HG03378 (cell line): ENCODE measurements around the gene PFKP.
A peak's percentile ranks its signal among the peaks of the same experiment; 100 is the strongest.

Experiments used
- ATAC-seq: cut with Tn5 transposase; IDR thresholded peaks from one replicate; pipeline ENCODE4 v1.9.1; 2021; ENCODE audit warnings: mild to moderate bottlenecking, moderate library complexity; ENCODE audit not compliant: unreplicated experiment

Gene PFKP

GRCh38 chr10:3068968-3069737 is 1.8 kb downstream of the PFKP start:
- ATAC-seq = peak; percentile 12

GRCh38 chr10:3069876-3070275 is 2.5 kb downstream of the PFKP start:
- no peak for ATAC-seq

DNA sequence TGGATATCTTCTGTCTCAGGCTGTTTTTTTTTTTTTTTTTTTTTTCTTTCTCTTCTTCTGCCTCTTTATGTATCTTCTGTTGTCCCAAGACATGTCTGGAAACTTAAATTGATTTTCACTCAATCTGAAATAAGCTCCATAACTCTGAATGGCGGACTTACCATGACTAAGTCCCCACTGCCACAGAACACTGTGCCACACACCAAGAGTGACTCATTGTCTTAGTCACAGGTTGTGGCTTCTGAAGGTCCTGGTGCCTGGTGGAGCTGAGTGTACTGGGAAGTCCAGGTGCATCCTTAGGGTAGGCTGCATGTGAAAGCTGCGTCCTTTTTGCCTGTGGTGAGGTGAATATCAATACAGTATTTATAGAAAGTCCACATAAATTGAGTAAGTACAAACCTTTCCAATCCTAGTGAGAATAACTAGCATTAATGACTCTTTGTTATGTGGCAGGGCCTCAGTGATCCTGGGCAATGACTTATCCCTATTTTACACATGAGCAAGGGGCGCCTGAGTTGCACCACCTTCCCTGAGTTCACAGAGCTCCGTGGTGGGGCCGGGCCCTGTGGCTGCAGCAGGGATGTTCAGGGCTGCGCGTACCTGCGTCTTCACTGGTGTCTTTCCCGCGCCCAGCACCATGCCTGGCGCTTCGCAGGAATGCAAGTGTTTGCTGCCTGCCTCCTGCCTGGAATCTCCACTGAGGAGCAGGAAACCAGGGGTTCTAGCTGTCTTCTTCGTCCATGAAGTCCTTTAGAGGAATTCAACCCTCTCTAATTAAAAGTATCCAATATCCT is 4.3 kb downstream of the PFKP start:
- ATAC-seq = no peak

DNA sequence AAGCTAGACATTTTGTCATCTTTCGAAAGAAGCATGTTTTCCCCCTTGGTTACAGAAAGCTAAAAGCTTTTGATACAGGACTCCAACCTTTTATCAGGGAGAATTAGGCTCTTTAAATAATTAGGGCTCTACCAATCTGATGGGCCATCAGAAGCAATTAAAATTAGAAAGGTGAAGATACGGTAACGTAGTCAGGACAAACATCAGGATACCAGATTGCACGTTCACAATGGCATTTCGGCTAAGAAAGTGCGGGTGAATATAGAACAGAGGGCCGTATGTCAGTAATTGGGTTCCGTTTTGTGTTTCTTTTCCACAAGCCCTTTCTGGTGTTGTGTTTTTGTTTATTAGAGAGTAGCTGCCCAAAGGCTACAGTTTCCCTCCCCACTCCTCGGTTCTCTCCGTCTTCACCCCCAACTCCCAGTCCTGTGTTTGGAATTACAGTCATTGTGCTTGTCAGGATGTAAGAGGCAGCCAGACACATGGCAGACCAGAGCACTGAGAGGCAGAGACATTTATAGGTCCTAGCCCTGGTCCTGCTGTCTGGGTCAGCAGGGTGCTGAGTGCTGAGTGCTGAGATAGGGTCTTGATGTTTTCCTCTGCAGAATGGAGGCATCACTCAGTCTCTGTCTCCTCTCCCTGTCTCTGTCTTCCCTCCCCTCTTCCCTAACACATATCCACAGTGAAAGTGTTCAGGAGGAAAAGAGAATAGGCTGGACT is 5.5 kb downstream of the PFKP start:
- ATAC-seq = no peak

GRCh38 chr10:3074145-3074665 is 6.9 kb downstream of the PFKP start:
- ATAC-seq = no peak

- no peak for ATAC-seq
These were observed 7.7 kb downstream of the PFKP start for GRCh38 chr10:3074985-3075600.

DNA sequence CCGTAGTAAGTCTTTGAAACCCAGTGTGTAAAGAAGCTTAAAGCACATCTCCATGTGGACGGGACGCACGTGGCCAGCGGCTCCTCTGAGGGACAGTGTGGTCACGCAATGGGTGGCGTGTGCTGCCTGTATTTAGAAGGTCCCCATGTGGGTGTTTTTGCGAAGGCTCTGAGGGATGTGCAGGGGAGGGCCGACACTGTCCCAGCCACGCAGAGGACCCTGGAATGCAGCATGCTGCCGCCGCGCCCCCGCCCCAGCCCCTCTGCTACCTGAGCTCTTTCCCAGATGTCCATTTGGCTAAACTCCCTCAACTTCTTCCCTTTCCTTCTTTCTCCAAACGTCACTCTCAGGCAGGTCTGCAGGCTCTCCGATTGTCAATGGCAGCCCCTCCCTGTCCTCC is 8.8 kb downstream of the PFKP start:
- ATAC-seq = no peak

DNA sequence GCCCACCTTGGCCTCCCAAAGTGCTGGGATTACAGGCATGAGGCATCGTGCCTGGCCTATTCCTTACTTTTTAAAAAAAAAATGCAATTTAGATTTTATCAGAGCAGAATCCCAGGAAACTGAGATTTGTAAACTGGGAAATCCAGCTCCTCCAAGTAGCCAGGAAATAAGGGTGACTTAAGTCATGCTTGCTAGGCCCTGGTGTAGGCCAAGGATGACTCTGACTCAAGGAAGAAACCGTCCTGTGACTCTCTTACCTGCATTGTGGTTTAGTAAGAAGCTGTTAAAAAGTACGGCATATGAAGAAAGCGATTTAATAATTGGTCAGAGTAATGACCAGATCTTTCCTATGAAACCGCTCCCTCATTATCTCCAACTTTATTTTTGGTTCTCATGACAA is 10.2 kb downstream of the PFKP start:
- ATAC-seq = no peak

- ATAC-seq = no peak
These were observed 10.7 kb downstream of the PFKP start for GRCh38 chr10:3077940-3078630.

GRCh38 chr10:3081383-3081981 is 14.1 kb downstream of the PFKP start:
- no peak for ATAC-seq

GRCh38 chr10:3082290-3082689 is 14.9 kb downstream of the PFKP start:
- no peak for ATAC-seq

DNA sequence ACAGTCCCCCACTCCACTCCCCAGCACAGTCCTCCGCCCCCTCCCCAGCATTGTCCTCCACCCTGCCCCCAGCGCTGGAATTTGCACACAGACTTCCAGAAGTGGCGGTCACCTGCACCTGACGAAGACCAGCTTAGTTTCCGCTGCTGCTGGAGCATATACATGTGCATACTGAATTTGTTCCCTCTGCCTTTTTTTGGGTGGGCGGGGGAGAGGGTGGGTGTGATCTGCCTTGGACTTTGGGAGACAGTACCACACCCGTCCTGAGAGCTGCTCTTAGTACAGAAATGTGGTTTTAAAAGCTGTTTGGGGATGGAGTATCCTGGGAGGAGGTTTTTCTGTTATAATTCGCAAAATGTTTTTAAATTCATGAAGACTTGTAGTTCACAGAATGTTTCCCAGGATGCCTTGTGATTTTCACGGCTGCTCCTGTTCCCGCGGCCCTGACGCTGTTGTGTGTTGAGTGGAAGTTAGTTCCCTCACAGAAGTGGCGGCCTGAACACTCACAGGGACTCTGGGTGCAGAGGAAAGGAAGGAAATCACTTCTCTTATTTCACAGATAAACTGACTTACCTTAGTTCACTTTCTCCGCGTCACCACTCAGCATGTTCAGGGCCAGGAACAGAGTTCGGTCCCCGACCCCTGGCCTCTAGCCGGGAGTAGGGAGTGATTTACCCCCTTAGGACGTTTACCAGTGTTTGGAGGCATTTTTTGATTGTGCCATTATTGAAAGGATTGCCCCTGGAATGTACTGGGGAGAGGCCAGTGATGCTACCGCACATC is 18.6 kb downstream of the PFKP start:
- ATAC-seq = no peak

DNA sequence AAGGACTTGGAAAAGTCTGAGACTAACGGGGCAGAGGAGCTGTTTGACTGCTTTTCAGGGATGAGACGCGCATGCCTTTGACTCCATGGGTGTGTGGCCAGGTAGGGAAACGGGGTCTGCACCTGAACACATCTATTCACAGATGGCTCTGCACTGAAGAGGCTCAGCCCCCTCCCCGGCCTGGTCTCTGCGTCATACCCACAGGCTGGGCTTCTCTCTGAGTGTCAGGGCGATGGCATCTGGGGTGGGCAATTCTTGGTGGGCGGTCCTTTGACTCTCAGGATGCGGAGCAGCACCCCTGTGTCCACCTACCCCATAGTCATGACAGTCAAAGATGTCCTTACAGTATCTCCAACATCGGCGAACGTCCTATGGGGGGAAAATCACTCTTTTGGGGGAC is 23.0 kb downstream of the PFKP start:
- ATAC-seq = no peak

DNA sequence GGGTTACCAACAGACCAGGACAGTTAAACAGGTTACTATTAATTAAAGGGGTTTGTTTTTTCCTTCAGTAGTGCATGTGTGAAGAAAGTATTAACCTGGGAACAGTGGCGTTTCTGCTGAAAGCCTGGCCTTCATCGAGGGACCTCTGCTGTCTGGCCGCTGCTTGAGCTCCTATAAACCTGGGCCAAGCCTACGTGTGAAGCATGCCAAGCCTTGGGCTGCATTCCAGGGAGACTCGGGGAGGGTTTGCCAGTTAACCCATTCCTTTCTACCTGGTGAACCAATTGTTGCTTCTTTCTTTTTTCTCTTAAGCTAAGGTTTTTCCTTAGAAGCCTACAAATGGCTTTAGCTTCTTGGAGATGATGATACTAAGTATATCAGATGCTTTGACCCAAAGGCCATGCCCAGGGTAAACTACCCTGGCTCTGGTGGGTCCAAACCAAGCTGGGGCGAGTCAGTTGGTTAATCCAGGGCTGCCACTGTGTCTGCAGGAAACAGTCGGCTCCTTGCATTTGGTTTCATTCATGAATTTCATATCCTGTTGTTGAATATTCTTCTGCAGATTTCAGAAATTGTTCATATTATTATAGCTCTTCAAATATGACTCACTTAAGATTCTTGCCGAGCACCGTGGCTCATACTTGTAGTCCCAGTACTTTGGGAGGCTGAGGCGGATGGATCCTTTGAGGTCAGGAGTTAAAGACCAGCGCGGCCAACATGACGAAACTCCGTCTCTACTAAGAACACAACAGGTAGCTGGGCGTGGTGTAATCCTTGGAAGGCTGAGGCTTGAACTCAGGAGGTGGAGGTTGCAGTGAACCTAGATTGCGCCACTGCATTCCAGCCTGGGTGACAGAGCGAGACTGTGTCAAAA is 23.8 kb downstream of the PFKP start:
- ATAC-seq = no peak

DNA sequence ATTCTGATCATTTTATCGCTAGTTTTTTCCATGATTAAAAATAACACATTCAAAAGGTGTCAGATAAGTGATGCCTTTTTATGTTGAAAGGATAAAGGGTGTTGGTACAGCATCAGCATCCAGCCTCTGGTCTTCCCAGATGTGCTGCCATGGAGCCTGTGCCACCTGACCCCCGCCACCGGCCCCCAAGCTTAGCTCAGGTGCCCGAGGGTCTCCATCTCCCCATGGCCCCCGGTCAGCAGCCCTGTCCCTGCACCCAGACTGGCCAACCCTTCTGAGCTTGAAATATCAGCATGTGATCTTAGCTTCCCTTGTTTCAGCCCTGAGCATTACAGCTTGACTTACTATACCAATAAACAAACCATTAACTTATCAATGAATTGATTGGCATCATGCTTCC is 24.6 kb downstream of the PFKP start:
- no peak for ATAC-seq

DNA sequence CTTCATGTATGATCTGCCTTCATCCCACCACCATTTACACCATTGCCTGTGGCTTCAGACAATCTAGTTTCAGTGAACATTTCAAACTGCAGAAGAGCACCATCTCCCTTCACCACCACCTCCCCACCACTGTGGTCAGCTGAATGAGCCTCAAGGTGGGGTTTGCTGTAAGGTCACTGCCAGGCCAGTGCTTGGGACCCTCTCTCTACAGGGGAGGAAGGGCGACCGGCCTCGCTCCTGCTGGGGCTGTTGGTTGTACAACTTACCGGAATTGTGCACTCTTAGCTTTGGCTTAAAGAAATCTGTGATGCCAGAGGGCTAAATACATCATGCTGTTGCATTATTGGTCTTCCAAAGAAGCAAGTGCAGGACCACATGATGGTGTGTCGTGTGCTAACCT is 26.6 kb downstream of the PFKP start:
- ATAC-seq = no peak

DNA sequence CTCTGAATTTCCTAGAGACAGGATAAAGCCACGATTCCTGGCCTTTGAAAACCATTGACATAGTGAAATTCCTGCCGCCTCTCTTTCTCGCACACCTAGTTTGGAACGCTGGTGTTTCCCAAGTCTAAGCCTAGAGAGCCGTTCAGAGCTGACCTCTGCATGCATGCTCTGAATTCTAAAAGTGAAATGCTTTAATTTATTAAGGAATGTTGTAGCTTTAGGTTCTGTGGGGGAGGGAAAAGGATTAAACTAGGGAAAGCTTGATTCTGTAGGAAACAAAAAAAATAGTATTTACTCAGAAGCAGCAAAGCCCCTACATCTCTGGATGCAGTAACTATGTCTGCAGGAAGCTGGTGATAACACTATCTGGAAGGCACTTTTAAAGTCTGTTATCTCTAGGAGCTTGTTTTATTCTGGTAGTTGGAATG is 27.3 kb downstream of the PFKP start:
- ATAC-seq = no peak
